GM08714 (cell line): ENCODE data around the gene KRTAP4-16.
"Not testable (repeated sequence)": the region's sequence is repeated elsewhere in the genome, so short reads cannot be mapped to it uniquely, and the experiment has no call there.

Experiments used
- H3K4me3 ChIP-seq: fragments of 200-500 bp; sonication (Bioruptor generic); 2 replicates; pipeline ENCODE4 v1.5.1; 2014; ENCODE audit warnings: mild to moderate bottlenecking, low read length, inconsistent platforms
- ZNF274 ChIP-seq: IDR thresholded peaks from 2 replicates; pipeline ENCODE4 v1.6.1; 2012; ENCODE audit warnings: mild to moderate bottlenecking, low read depth, low read length

KRTAP4-16 gene

GRCh38 chr17:41101586-41102259 is at the start of gene KRTAP4-16:
TSS of gene KRTAP4-16 (minus strand) at chr17:41102209. CDS start at chr17:41102209, 0 bp downstream.
- no peak within 1 kb of the TSS for H3K4me3 ChIP-seq
- TF ChIP-seq ZNF274: no peak

- H3K4me3 ChIP-seq: no peak overlapping the region
- no peak for TF ChIP-seq ZNF274
These were observed 49.5 kb upstream of the KRTAP4-16 start for GRCh38 chr17:41151525-41151924.

GRCh38 chr17:41150026-41150425 is 48.0 kb upstream of the KRTAP4-16 start:
- H3K4me3 ChIP-seq: no peak overlapping the region

GRCh38 chr17:41149652-41149985 is 47.6 kb upstream of the KRTAP4-16 start, which contains the start of gene KRTAP4-5:
TSS of gene KRTAP4-5 (minus strand) at chr17:41149825. CDS start at chr17:41149767, 58 bp downstream.
- H3K4me3 ChIP-seq: no peak within 1 kb of the TSS
- no peak for TF ChIP-seq ZNF274

More at GRCh38 chr17:41150026-41150425, 48.0 kb upstream of the KRTAP4-16 start:
- TF ChIP-seq ZNF274: no peak

- H3K4me3 ChIP-seq: not testable (repeated sequence)
These were observed 47.1 kb upstream of the KRTAP4-16 start for GRCh38 chr17:41148971-41149651.

GRCh38 chr17:41147531-41148204 is 45.7 kb upstream of the KRTAP4-16 start:
- H3K4me3 ChIP-seq: no peak overlapping the region
- TF ChIP-seq ZNF274: no peak

- no peak for TF ChIP-seq ZNF274
These were observed 43.3 kb upstream of the KRTAP4-16 start for GRCh38 chr17:41145261-41145660.

GRCh38 chr17:41144846-41145245 is 42.8 kb upstream of the KRTAP4-16 start:
- no peak for TF ChIP-seq ZNF274
- no peak overlapping the region for H3K4me3 ChIP-seq

More at GRCh38 chr17:41145261-41145660, 43.3 kb upstream of the KRTAP4-16 start:
- no peak overlapping the region for H3K4me3 ChIP-seq

- H3K4me3 ChIP-seq: no peak overlapping the region
- TF ChIP-seq ZNF274: no peak
These were observed 39.4 kb upstream of the KRTAP4-16 start for GRCh38 chr17:41141361-41141760.

- TF ChIP-seq ZNF274: no peak
- H3K4me3 ChIP-seq: no peak within 1 kb of the TSS
These were observed 38.5 kb upstream of the KRTAP4-16 start, which contains the start of gene KRTAP4-6 for GRCh38 chr17:41140360-41141131. TSS of gene KRTAP4-6 (minus strand) at chr17:41140544. CDS start at chr17:41140487, 57 bp downstream.

GRCh38 chr17:41139865-41140264 is 37.9 kb upstream of the KRTAP4-16 start:
- H3K4me3 ChIP-seq: not testable (repeated sequence)

GRCh38 chr17:41133880-41134735 is 32.1 kb upstream of the KRTAP4-16 start:
- H3K4me3 ChIP-seq: no peak overlapping the region
- TF ChIP-seq ZNF274: no peak

GRCh38 chr17:41131979-41132378 is 30.0 kb upstream of the KRTAP4-16 start:
- TF ChIP-seq ZNF274: no peak
- no peak overlapping the region for H3K4me3 ChIP-seq
